Ishikawa (cell line): ENCODE data around the gene PCLO.

Source experiments
- CEBPB ChIP-seq: IDR thresholded peaks from 2 replicates; pipeline ENCODE4 v1.6.1; 2012
- CREB1 ChIP-seq: IDR thresholded peaks from 2 replicates; pipeline ENCODE4 v1.6.1; 2012; ENCODE audit warnings: low read depth
- EGR1 ChIP-seq: IDR thresholded peaks from 2 replicates; pipeline ENCODE4 v1.6.1; 2012
- EP300 ChIP-seq: IDR thresholded peaks from 2 replicates; pipeline ENCODE4 v1.6.1; 2012; ENCODE audit warnings: borderline replicate concordance
- FOXM1 ChIP-seq: IDR thresholded peaks from 2 replicates; pipeline ENCODE4 v1.6.1; 2012; ENCODE audit warnings: low read depth, borderline replicate concordance
- RAD21 ChIP-seq: IDR thresholded peaks from 2 replicates; pipeline ENCODE4 v1.6.1; 2012; ENCODE audit warnings: low read depth
- TAF1 ChIP-seq: IDR thresholded peaks from 2 replicates; pipeline ENCODE4 v1.6.1; 2012; ENCODE audit warnings: low read depth, mild to moderate bottlenecking
- TEAD4 ChIP-seq: IDR thresholded peaks from 2 replicates; pipeline ENCODE4 v1.6.1; 2012
- YY1 ChIP-seq: IDR thresholded peaks from 2 replicates; pipeline ENCODE4 v1.6.1; 2012; ENCODE audit warnings: low read depth
- ZBTB7A ChIP-seq: IDR thresholded peaks from 2 replicates; pipeline ENCODE4 v1.6.1; 2012; ENCODE audit warnings: low read depth
- TF ChIP-seq, protein P1 (sequence below): IDR thresholded peaks from 2 replicates; pipeline ENCODE4 v1.6.1; 2012; ENCODE audit warnings: low read depth, mild to moderate bottlenecking
- TF ChIP-seq, protein P2 (sequence below): IDR thresholded peaks from 2 replicates; pipeline ENCODE4 v1.6.1; 2012

DNA sequence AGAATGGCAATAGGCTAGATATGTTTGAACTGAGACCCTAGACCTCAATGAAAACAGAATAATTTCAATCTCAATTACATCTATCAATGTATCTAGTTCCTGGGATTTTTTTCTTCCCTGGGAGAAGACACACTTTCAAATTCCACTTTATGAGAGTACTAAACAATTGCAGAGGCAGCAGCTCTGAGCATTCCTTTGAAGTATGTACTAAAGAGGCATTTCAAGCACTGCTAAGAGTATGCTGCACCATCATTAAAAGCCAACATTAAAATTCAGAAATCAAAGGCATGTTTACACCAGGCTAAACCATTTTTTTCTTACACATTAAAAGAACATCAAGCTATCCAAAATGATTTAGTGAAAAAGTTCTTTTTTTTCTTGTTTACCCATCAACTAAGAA, 421.2 kb downstream of the PCLO start:
- TF ChIP-seq TAF1 (no peak), EP300 (no peak), CREB1 (no peak), RAD21 (no peak), TEAD4 (no peak), FOXM1 (no peak), EGR1 (no peak), YY1 (no peak), ZBTB7A (no peak), CEBPB (no peak)
- TF ChIP-seq, protein P1, sequence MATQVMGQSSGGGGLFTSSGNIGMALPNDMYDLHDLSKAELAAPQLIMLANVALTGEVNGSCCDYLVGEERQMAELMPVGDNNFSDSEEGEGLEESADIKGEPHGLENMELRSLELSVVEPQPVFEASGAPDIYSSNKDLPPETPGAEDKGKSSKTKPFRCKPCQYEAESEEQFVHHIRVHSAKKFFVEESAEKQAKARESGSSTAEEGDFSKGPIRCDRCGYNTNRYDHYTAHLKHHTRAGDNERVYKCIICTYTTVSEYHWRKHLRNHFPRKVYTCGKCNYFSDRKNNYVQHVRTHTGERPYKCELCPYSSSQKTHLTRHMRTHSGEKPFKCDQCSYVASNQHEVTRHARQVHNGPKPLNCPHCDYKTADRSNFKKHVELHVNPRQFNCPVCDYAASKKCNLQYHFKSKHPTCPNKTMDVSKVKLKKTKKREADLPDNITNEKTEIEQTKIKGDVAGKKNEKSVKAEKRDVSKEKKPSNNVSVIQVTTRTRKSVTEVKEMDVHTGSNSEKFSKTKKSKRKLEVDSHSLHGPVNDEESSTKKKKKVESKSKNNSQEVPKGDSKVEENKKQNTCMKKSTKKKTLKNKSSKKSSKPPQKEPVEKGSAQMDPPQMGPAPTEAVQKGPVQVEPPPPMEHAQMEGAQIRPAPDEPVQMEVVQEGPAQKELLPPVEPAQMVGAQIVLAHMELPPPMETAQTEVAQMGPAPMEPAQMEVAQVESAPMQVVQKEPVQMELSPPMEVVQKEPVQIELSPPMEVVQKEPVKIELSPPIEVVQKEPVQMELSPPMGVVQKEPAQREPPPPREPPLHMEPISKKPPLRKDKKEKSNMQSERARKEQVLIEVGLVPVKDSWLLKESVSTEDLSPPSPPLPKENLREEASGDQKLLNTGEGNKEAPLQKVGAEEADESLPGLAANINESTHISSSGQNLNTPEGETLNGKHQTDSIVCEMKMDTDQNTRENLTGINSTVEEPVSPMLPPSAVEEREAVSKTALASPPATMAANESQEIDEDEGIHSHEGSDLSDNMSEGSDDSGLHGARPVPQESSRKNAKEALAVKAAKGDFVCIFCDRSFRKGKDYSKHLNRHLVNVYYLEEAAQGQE, result no peak
- TF ChIP-seq, protein P2, sequence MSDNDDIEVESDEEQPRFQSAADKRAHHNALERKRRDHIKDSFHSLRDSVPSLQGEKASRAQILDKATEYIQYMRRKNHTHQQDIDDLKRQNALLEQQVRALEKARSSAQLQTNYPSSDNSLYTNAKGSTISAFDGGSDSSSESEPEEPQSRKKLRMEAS, result no peak
